Liver (tissue), 9 donors: ENCODE measurements around the gene IFNGR1. TPM values are rescaled to one million over a fixed set of nuclear protein-coding genes. Genes with fewer than 3 reads are reported as not detected.

Experiments
- DNase-seq: peaks from one replicate; pipeline ENCODE4 v3.0.0-alpha.2; 2017; ENCODE audit warnings: low spot score
- H3K27ac ChIP-seq, 2 donors: one replicate each; pipeline ENCODE4 v1.7.0; 2013; ENCODE audit warnings: inconsistent platforms in 2 of 2, low read length in 2 of 2, control low read depth in 1 of 2, low read depth in 1 of 2, mild to moderate bottlenecking in 1 of 2
- H3K27me3 ChIP-seq, 4 donors: one replicate each; pipeline versions ENCODE4 v1.6.1 to v1.7.0; 2013; ENCODE audit warnings: low read length in 3 of 4, inconsistent platforms in 1 of 4, mild to moderate bottlenecking in 1 of 4, moderate library complexity in 1 of 4; ENCODE audit not compliant: control insufficient read depth in 4 of 4, insufficient read depth in 4 of 4
- H3K36me3 ChIP-seq, 4 donors: one replicate each; pipeline versions ENCODE4 v1.6.1 to v1.7.0; 2013; ENCODE audit warnings: low read length in 3 of 4, mild to moderate bottlenecking in 3 of 4, low read depth in 1 of 4, moderate library complexity in 1 of 4; ENCODE audit not compliant: control insufficient read depth in 4 of 4, insufficient read depth in 3 of 4
- H3K4me1 ChIP-seq, 4 donors: one replicate each; pipeline versions ENCODE4 v1.6.1 to v1.7.0; 2013; ENCODE audit warnings: low read length in 3 of 4, mild to moderate bottlenecking in 3 of 4, moderate library complexity in 1 of 4; ENCODE audit not compliant: control insufficient read depth in 4 of 4, insufficient read depth in 4 of 4
- H3K4me3 ChIP-seq, 3 donors: one replicate each; pipeline versions ENCODE4 v1.6.1 to v1.7.0; 2013; ENCODE audit warnings: low read length in 3 of 3, control low read depth in 1 of 3, low read depth in 1 of 3, mild to moderate bottlenecking in 1 of 3
- H3K9ac ChIP-seq, 2 donors: one replicate each; pipeline ENCODE4 v1.7.0; 2013; ENCODE audit warnings: low read length in 2 of 2, mild to moderate bottlenecking in 2 of 2, moderate library complexity in 2 of 2, control low read depth in 1 of 2, low read depth in 1 of 2
- H3K9me3 ChIP-seq, 4 donors: one replicate each; pipeline versions ENCODE4 v1.6.1 to v1.7.0; 2013; ENCODE audit warnings: low read length in 3 of 4; ENCODE audit not compliant: control insufficient read depth in 4 of 4
- ATF3 ChIP-seq: IDR thresholded peaks from 2 replicates; pipeline ENCODE4 v1.6.1; 2016; ENCODE audit warnings: antibody characterized with exemption
- CTCF ChIP-seq: fragments of 150-350 bp; IDR thresholded peaks from 2 replicates; pipeline ENCODE4 v1.5.1; 2017; ENCODE audit warnings: improper control_type of control experiment, low read depth, low read length; ENCODE audit not compliant: missing input control
- EGR1 ChIP-seq, 2 donors: IDR thresholded peaks; 2 replicates each; pipeline ENCODE4 v1.6.1; 2016 to 2018; ENCODE audit warnings: antibody characterized with exemption in 2 of 2, low read depth in 2 of 2
- FOXA1 ChIP-seq: IDR thresholded peaks from 2 replicates; pipeline ENCODE4 v1.6.1; 2016; ENCODE audit warnings: antibody characterized with exemption
- FOXA2 ChIP-seq: IDR thresholded peaks from 2 replicates; pipeline ENCODE4 v1.6.1; 2016; ENCODE audit warnings: antibody characterized with exemption
- GABPA ChIP-seq, 2 donors: IDR thresholded peaks in 1 of 2; conservative IDR thresholded peaks in 1 of 2; 2 replicates each; pipeline ENCODE4 v1.6.1; 2016; ENCODE audit warnings: antibody characterized with exemption in 2 of 2, mild to moderate bottlenecking in 1 of 2, moderate library complexity in 1 of 2
- HNF4G ChIP-seq: IDR thresholded peaks from 2 replicates; pipeline ENCODE4 v1.6.1; 2016; ENCODE audit warnings: antibody characterized with exemption
- JUND ChIP-seq, 2 donors: IDR thresholded peaks; 2 replicates each; pipeline ENCODE4 v1.6.1; 2016; ENCODE audit warnings: antibody characterized with exemption in 2 of 2
- MAX ChIP-seq: IDR thresholded peaks from 2 replicates; pipeline ENCODE4 v1.6.1; 2016; ENCODE audit warnings: antibody characterized with exemption
- NR2F2 ChIP-seq: IDR thresholded peaks from 2 replicates; pipeline ENCODE4 v1.6.1; 2016; ENCODE audit warnings: antibody characterized with exemption
- RAD21 ChIP-seq, 2 donors: IDR thresholded peaks; 2 replicates each; pipeline ENCODE4 v1.6.1; 2016; ENCODE audit warnings: antibody characterized with exemption in 2 of 2, mild to moderate bottlenecking in 2 of 2
- SP1 ChIP-seq: IDR thresholded peaks from 2 replicates; pipeline ENCODE4 v1.6.1; 2018; ENCODE audit warnings: antibody characterized with exemption, mild to moderate bottlenecking
- TAF1 ChIP-seq: conservative IDR thresholded peaks from 2 replicates; pipeline ENCODE4 v1.6.1; 2016; ENCODE audit warnings: antibody characterized with exemption, mild to moderate bottlenecking
- YY1 ChIP-seq: IDR thresholded peaks from 2 replicates; pipeline ENCODE4 v1.6.1; 2016; ENCODE audit warnings: antibody characterized with exemption, mild to moderate bottlenecking
- ZBTB33 ChIP-seq: IDR thresholded peaks from 2 replicates; pipeline ENCODE4 v1.6.1; 2016; ENCODE audit warnings: antibody characterized with exemption
- WGBS: extraction: QIAGEN DNeasy Blood & Tissue Kit; methylation state at CpG from one replicate; pipeline ENCODE4 v1.1.7; 2013; 5-methylcytosine and 5-hydroxymethylcytosine counted together
- polyA plus RNA-seq, 2 donors: library from polyadenylated mRNA; stranded (reverse) in 1 of 2; unstranded in 1 of 2; fragments of 200-250 nt in 1 of 2; fragments of >200 nt in 1 of 2; fragmentation: Nextera tagmentation in 1 of 2; extraction: Ambion mirVana in 1 of 2; gene quantifications; one replicate each; pipeline versions ENCODE4 v1.2.1 to v1.2.3, GENCODE V29; 2013 to 2015
- total RNA-seq, 2 donors: library from RNA; depleted of rRNA; stranded (reverse); fragments of >200 nt; gene quantifications; one replicate each; pipeline ENCODE4 v1.2.3, GENCODE V29; 2014
- donor health status: healthy.
- donor health status: healthy.
- donor health status: healthy.
- donor health status: healthy.
- donor health status: healthy.

IFNGR1 gene
- total and polyA plus RNA-seq, 4 donors = 33.9 to 57.8 (median 39.0) TPM

- WGBS = 76% methylated on average over 1 of the region's 1 CpG
Observed at GRCh38 chr6:137175868-137176245, 43.3 kb downstream of the IFNGR1 start.

GRCh38 chr6:137175157-137175867 is 43.9 kb downstream of the IFNGR1 start:
- TF ChIP-seq FOXA2 (no peak), ATF3 (no peak), EGR1 (IDR thresholded peaks at IDR 0.05; ENCODE audit: low read depth in 2 of 2) (no peak), GABPA (IDR thresholded peaks at IDR 0.05 in 1 of 2, conservative IDR thresholded peaks at IDR 0.05 in 1 of 2) (no peak), HNF4G (no peak), TAF1 (no peak), CTCF (no peak), YY1 (no peak), NR2F2 (no peak), FOXA1 (no peak), RAD21 (IDR thresholded peaks at IDR 0.05) (no peak)
- WGBS = 49% methylated on average over 4 of the region's 4 CpGs
- Histone ChIP-seq H3K4me3 (no peak overlapping the region), H3K36me3 (no peaks in the 10 kb centered on the region), H3K4me1 (no peaks in the 10 kb centered on the region), H3K9me3 (no peaks in the 10 kb centered on the region), H3K9ac (no peak overlapping the region), H3K27ac (no peak overlapping the region), H3K27me3 (no peaks in the 10 kb centered on the region)
- DNase-seq = no peak

More at GRCh38 chr6:137175868-137176245, 43.3 kb downstream of the IFNGR1 start:
- Histone ChIP-seq H3K27me3 (no peaks in the 10 kb centered on the region), H3K36me3 (no peaks in the 10 kb centered on the region), H3K4me1 (no peaks in the 10 kb centered on the region), H3K27ac (no peak overlapping the region), H3K9me3 (peaks cover 0 to 5% (median under 1%) of the 10 kb centered on the region in 4 donors), H3K9ac (no peak overlapping the region), H3K4me3 (no peak overlapping the region)
- TF ChIP-seq FOXA1 = no peak
- no peak for TF ChIP-seq SP1
- no peak for TF ChIP-seq CTCF
- DNase-seq = no peak

GRCh38 chr6:137173501-137173900 is 45.7 kb downstream of the IFNGR1 start, which contains the start of gene IL22RA2:
Gene IL22RA2, minus strand, starts transcription at chr6:137173644. Its CDS starts 11,895 bp downstream, at chr6:137161749.
- H3K9ac ChIP-seq = no peak within 1 kb of the TSS
- no peaks in the 10 kb centered on the region for H3K4me1 ChIP-seq
- H3K27me3 ChIP-seq = no peaks in the 10 kb centered on the region
- H3K27ac ChIP-seq = no peak within 1 kb of the TSS
- WGBS = 86% methylated on average over 4 of the region's 4 CpGs
- no peak for DNase-seq
- no peak within 1 kb of the TSS for H3K4me3 ChIP-seq
- H3K9me3 ChIP-seq = no peaks in the 10 kb centered on the region
- H3K36me3 ChIP-seq = no peaks in the 10 kb centered on the region
- TF ChIP-seq EGR1 (IDR thresholded peaks at IDR 0.05; ENCODE audit: low read depth in 2 of 2) = no peak
- TF ChIP-seq CTCF = no peak
- no peak for TF ChIP-seq TAF1
- TF ChIP-seq FOXA1 = no peak
- TF ChIP-seq NR2F2 = no peak
- TF ChIP-seq ATF3 = no peak
- no peak for TF ChIP-seq MAX
- TF ChIP-seq YY1 = no peak
- TF ChIP-seq JUND (IDR thresholded peaks at IDR 0.05) = no peak
- TF ChIP-seq ZBTB33 = no peak
